SIG-M5 (cell line): ENCODE results near the gene SEMA7A.

ENCODE experiments used
- DNase-seq: peaks from one replicate; lab custom pipeline; 2025; lab: John Stamatoyannopoulos, UW

SEMA7A gene

DNA sequence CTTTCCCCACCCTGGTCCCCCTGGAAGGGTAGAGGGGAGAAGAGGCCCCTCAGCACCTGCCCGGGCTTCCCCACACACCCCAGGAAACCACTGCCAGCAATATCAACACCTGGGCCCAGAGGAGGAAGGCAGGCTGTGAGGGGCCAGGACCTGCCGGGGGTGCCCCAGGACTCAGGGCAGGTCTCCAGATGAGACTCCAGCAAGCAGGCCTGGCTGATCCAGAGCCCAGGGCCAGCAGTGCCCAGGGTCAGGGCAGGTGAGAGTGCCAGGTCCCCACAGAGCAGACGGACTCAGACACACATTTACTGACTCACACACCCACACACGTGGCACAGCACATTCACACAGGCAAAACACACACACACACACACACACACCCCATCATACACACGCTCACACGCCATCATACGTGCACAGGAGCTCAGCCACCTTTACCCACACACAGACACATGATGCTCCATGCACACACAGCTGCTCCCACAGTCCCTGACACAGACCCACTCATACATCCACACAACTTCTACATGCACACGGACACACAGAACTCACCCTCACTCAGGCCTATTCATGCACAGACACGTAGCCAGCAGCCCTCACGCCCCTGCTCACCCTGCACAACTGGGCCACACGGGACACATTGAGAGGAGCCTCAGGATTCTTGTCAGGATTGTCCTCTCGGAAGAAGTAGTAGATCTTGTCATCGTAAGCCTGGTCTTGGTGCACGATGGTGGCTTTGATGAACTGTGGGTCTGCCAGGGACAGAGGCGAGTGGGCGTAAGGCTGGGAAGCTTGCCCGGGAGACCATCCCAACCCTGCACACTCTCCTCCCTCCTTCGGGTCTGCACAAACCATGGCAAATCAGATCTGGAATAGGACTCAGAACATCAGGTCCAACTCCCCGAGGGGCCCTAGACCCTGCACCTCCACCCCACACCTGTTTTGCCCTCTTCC lies 17.5 kb downstream of the SEMA7A start:
- DNase-seq: no peak

DNA sequence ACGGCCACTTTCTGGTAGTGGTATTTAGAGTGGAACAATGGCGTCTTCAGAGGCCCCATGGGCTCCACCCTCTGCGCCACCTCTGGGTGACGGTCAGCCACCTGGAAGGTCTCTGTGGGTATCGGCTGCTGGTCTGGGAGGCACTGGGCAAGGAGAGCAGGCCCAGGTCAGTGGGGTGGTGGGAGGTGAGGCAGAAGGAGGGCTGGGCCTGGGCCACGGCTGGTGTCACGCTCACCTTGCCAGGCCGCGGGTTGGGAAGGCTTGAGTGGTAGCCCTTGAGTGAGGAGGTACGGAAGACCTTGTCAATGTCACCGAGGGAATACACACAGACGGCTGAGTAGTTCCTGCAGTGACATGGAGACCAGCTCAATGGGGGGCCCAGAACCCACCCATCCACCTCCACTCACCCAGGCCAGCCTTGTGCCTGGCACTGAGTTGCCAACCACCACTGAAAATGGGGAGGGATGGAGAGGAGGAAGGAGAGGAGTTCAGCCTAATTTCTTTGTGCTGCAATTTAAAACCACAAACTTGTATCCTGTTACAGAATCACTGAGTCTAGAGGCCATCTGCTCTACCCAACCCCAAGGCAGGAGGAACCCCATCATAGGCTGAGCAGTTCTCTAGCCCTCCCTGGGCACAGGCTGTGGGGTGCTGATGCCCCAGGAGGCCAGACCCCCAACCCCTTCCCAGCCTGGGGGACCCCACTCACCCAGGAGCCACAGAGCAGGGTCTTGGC lies 19.0 kb downstream of the SEMA7A start:
- no peak for DNase-seq

DNA sequence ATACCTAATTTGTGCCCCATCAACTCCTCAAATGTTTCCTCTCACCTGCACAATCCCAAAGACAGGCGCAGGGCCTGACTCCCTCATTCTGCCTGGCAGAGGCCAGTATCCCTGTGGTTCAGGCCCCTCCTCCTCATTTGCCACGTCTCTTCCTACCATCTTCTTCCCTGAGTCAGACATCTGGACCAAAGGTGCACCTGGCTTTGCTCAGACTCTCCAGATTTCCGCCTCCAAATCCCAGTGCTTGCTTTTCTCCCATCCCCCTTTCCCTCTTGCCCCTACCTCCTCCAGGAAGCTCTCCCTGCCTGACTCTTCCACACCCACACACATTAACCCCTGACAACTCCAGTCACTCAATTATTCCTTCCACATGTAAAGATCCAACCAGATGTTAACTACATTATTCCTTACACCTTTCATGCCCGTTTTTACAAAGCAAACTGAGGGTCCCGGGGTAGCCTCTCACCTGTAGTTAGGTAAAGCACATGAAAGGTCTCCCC lies 19.6 kb downstream of the SEMA7A start:
- DNase-seq: no peak

DNA sequence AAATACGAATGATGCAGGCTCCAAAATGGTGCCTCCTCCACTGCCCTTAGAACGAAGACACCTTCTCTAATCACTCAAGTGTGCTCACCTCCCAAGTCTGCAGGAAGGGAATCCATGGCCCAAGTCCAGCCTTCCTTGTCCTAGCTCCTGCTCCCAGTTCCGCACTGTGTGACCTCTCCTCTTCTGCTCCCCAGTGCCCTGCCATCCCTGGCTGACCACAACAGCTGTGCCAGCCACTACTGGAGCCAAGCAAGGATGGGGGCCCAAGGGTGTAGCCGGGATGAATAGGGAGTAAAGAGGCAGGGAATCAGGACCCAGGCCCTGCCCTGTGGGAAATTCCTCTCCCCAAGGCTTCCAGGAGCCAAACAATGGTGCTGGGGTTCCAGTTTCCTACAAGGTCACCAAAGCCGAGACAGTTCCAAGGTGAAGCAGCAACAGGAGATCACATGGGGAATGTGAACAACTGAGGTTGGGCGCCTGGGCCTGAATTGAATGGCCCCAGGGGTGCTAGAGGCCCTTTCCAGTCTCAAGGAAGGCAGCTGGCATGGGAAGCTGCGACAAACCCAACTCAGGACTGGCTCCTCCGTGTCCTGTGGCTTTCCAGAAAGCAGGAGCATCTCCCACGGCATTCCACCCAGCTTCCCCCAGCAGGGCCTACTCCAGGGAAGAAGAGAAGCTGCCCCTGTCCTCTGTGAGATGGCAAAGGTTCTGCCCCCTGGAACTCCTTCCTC lies 20.2 kb downstream of the SEMA7A start:
- DNase-seq: no peak

DNA sequence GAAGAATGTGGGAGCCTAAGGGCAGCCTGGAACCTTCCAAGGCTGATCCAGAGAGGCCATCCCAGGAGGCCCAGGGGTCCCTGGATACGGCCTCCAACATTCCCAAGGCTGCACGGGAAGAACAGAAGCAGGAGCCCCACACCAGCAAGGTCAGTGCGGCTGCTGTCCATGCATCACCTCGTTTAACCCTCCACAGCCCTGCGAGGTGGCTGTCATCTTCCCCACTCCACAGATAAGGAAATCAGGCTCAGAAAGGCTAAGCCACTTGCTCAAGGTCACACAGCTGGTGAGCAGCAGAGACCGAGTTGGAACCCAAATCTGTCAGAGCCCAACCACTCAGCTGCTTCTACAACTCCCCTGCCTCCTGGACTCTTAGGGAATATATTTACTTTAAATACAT lies 21.6 kb downstream of the SEMA7A start:
- DNase-seq: no peak

DNA sequence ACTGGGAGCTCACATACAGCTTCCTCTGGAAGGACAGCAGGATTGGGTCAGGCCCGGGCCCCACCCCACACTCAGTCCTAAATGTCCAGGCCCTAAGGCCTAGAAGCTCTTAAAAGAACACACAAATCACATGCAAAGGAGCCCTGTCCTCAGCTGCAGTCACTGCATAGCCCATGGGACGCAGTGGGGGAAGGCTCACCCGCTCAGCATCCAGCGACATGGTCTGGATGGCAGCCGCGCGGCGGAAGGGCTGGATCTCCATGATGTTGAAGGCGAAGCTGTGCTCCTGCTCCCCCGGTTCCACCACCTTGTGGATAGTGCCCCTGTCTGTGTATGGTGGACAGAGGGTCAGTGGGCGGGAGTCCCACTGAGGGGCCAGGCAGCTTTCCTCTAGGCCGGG lies 22.1 kb downstream of the SEMA7A start:
- no peak for DNase-seq

DNA sequence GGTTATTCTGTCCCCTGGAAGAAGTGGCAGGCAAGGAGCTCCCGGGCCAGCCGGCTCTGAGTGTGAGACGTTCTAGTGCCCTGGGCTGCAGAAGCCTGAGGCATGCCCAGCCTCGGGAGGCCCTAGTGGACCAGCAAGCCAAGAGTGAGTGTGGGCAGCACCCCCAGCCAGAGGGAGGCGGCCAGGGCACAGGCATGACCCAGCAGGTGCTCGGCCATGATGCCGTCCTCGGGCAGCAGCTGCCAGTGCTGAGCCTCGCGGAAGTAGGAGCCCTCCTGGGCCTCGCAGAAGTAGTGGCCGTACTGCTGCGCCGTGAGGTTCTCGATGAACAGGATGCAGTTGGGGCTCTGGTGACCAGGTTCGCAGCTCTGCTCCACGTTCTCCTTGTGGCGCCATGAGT lies 23.3 kb downstream of the SEMA7A start:
- no peak for DNase-seq

DNA sequence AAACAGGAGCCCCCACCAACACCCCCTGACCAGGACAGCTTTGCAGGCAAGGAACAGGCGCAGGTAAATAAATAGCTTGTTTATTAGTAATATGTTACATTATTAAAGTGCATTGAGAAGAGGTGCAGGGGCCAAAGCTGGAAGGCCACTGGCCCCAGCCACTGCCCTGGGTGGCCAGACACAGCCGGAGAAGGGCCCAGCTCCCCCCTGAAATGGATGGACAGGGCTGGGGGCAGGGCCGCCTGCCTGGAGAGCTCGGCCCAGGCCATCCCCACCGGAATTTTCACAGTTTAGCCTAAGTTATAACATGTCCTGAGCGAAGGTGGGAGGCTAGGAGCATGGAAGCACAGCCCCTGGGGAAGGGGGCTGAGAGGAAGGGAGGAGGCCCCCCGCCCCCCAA lies 24.5 kb downstream of the SEMA7A start:
- no peak for DNase-seq

DNA sequence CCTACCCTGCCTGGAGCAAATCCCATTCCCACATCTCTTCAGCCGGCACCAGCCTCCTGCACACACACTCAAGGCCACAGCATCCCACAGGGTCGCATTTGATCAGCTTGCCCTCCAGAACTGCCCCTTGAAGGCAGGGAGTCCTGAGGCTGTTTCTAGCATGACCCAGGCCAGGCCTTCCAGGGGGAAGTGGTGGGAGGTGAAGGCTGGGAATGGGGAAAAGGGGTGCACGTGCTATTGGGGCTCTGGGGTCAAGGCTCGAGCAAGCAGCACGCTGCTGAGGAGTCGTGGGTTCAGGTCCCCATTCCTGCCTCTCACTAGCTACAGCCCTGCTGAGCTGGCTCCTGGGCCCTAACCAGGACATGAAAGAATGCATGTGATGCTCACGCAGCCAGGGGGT lies 24.9 kb downstream of the SEMA7A start:
- no peak for DNase-seq

DNA sequence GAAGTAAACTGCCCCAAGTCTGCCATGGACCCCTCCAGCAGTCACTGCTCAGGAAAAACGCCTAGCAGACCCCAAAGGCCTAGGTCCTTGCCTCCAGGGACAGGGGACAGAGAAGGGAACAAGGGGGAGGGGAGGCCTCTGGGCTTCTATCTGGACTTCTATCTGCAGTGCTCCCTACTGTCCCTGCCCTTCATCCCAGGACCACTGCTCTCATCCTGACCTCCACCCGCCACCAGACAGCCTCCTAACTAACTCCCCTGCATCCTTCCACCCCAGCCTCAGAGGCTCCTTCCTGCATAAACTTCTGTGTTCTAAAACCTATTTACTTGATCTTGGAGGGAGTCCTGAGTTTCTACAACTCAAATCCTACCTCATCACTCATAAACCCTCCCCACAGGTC lies 25.4 kb downstream of the SEMA7A start:
- no peak for DNase-seq

DNA sequence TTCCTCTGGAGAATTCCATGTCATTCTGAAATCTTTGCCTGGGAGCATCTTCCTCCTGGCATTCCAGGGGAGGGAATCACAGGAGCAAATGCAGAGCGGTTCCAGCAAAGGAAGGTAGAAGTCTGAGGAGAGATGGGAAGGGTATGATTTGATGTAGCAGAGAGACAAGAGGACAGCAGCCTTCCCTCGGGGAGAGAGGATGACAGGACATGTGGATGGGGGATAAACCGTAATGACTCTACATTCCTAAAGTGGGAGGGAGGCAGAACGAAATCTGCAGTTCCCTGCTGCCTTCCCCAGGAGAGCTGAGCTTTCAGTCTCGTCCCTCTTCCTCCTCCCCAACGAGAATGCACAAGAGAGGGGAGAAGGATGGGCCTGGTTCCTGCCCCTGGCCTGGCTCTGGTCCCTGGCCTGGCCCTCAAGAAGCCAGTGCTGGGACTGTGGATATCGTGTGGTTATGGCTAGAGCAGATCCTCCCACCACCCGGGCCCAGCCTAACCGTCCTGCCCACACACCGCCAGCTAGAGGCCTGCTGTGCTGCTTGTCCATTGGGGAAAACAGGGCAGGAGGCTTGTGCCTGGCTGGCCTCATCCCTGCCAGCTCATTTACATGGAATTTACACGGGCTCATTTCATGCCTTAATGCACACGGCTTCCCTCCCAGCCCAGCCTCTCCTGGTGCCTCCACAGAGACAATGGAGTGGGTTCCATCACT lies 26.6 kb downstream of the SEMA7A start:
- no peak for DNase-seq

DNA sequence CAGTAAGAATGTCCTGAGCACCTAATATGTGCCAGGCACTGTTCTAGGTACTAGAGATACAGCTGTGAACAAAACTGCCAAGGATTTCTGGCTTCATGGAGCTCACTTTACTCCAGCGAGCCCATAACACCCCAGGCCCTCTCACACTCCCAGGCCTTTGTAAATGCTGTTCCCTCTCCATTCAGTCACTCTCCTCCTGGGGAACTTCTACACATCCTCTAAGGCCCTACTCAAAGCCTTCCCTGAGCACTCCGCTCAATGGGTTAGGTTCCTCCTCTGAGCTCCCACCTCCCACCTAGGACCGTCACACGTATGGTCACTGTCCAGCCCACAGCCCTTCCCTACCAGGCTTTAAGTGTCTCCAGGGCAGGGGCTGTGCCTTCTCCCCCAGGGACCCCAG lies 27.2 kb downstream of the SEMA7A start:
- DNase-seq: no peak

DNA sequence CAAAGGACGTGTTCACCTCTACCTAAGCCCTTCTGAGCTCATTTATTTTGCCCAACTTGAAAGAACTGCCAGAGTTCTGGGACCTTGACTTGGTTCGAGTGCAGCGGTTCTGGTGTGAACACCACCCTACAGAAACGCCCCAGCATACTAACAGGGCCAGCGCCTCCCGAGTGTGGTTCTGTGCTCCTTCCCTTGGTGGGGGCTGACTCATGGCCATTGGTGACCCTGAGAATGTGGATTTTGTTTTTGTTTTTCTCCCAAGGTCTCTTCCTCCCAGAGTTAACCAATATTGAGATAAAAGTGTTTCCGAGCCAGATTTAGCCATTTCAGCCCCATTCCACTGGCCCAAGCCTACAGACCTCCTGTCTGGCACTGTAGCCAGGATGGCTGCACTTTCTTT lies 27.9 kb downstream of the SEMA7A start:
- DNase-seq: no peak

DNA sequence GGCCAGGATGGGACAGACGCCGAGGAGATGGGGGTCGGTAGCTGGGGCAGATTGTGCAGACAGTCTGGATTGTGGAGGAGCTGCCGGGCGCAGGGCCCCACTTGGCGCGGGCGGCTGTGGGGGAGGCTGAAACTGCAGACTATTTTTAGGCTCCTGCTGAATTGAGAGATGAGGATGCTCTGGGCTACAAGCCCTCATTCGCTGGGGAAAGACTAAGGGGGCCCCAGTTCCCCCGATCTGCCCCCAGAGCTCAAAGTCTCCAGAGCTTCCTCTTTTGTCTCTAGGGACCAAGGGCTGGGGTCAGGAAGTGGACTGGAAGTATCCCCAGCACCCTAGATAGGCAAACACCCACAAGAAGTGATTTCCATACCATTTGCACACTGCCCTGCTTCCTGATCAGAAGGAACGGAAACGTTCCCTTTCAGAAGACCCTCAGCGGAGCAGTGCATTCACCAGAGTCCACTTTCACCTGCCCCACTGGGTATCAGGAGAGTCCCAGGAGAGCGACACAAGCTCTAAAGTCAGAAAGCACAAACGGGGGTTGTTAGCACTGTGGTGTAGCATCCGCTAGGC lies 29.7 kb downstream of the SEMA7A start:
- no peak for DNase-seq

DNA sequence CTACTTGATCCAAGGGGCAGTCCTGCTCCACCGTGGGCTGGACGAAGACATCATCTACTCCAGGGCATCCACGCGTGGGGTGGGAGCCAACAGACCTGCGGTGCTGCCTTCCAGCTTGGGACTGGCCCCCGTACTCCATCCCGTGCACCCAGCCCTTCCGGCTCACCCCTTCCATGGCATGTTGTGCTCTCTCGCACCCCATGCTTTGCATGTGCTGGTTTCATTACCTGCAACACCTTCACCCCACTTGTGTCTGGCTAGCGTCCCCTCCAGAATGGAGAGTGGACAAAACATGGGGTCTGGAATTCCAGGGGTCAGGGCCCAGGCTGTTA lies 30.2 kb downstream of the SEMA7A start:
- no peak for DNase-seq

DNA sequence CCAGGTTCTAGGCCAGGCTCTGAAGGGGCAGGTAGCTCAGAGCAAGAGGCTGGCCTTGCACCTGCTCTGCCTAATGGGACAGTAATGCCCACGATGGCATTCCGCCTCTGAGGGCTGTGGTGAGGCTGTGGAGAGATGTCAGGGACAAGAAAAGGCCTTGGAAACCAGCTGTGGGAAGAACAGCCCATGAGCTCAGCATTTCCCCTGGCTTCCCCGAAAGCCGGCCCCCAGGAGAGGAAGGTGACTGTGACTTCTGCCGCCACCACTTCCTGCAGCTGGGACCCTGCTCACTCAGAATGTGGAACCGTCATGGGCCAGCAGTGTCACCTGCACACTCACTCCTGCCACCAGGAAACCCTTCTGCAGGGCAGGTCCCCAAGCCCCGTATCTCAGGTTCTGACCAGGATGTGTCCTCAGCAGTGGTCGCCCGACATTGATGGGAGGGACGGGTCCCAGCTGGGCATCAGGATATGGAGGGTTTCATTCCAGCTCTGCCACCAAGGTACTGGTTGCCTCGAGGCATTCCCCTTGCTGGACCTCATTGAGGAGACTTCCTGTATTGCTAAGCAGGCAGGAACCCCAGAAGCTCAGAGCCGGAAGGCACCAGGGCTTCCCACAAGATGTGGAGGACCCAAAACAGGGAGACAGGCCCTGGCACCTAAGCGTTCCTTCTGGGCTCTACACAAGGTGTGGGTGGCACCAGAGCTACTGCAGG lies 30.7 kb downstream of the SEMA7A start:
- DNase-seq: no peak

DNA sequence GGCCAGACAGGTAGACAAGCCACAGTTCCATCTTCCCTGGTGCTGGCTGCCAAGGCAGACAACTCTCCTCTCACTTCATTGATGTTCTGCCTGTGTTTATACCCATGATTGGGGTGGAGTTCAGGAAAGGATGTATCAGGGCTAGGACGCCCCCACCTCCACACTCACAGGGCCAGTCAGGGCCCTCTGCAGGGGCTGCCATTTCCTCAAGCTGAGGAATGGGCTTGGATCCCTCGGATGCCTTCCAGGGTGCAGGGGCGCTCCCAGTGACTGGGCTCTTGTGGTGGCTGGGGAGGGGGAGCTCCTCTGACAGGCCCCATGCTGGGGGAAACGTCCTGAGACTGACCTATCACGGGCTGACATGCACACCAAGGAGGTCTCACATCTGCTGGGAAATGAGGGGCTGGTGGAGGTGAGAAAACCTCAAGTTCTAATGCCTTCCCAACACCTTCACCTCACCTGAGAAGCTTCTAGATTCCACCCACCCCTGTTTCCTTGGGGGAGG lies 31.4 kb downstream of the SEMA7A start:
- DNase-seq: no peak

DNA sequence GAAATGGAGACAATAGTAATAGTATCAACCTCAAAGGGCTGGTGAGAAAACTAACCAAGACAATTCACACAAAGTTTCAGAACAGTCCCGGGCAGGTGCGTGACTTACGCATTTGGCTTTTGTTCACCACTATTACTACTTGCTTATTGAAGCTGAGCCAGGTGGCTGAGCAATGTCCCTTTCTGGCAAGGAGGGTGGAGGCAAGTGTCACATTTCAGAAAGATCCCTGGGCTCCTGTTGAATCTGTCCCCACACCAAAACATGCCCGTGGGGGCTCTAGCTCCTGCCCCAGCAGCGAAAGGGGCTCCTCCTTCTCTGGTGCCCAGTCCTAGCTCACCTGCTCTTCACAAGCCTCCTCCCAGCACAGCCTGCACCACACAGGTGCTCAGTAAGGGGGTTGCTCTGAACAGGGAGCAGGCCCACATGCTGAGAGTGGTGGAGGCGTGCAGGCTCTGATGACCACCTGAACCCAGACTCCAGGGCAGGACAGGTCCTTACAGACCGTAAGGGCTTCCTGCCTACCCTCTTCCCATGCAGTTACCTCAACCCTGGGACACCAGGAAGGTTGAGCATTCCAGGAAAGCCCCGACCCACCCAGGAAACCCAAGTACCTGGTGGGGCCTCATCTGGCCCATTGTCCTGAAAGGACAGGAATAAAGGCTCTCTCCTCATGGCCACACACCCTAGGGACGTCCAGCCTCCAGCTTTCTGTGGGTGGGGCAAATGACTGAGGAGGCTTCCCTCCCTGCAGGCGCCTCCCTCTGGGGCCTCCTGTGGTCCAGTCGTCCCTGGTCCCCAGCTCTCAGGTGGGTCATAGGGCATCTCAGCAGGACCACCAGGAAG lies 32.6 kb downstream of the SEMA7A start:
- no peak for DNase-seq

DNA sequence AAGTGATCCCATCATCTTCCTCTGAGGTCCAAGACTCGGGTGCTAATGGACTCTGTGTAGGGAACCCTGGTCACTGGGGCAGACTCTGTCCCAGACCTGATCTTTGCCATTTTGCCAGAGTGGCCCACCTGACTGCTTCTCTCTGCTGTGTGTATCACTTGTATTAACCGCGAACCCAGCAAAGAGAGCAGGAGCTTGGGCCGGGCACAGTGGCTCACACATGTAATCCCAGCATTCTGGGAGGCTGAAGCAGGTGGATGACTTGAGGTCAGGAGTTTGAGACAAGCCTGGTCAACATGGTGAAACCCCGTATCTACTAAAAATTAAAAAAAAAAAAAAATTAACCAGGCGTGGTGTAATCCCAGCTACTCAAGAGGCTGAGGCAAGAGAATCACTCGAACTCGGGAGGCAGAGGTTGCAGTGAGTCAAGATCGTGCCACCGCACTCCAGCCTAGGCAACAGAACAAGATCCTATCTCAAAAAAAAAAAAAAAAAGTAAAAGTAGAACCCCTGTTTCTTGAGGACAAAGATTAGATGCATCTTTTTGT lies 33.4 kb downstream of the SEMA7A start:
- DNase-seq: peak; percentile 16
